Activated CD8-positive, alpha-beta T cell treated with anti-CD3 and anti-CD28 coated beads for 36 hours (primary cell): ENCODE measurements around the gene ANKRD55. TPM values are rescaled to one million over a fixed set of nuclear protein-coding genes. Genes with fewer than 3 reads are reported as not detected.

Source experiments
- ATAC-seq: fragments of 200-7000 bp; cut with Tn5 transposase; one replicate; pipeline ENCODE4 v1.10.0; 2021; ENCODE audit warnings: mild to moderate bottlenecking, moderate library complexity
- CTCF ChIA-PET: fragments of 350-600 bp; sonication (Branson Sonifier 250); formaldehyde crosslinking; loops from one replicate; lab custom pipeline; 2021; ENCODE audit warnings: antibody characterized with exemption; lab: Charles Lee
- POLR2A ChIA-PET: fragments of 350-600 bp; sonication (Branson Sonifier 250); formaldehyde crosslinking; loops from one replicate; lab custom pipeline; 2021; ENCODE audit warnings: antibody characterized with exemption; lab: Charles Lee
- DNase-seq: peaks from one replicate; pipeline ENCODE4 v3.0.0-alpha.2; 2020
- H3K27ac Mint-ChIP-seq: one replicate; pipeline ENCODE4 v1.8.0; 2021; ENCODE audit warnings: mild to moderate bottlenecking, mixed read lengths
- H3K27me3 Mint-ChIP-seq: one replicate; pipeline ENCODE4 v1.8.0; 2021; ENCODE audit warnings: mixed read lengths
- H3K36me3 Mint-ChIP-seq: one replicate; pipeline ENCODE4 v1.8.0; 2021; ENCODE audit warnings: low read depth, mixed read lengths
- H3K4me1 Mint-ChIP-seq: one replicate; pipeline ENCODE4 v1.8.0; 2021; ENCODE audit warnings: low read depth, mixed read lengths
- H3K4me3 Mint-ChIP-seq: one replicate; pipeline ENCODE4 v1.8.0; 2021; ENCODE audit warnings: mild to moderate bottlenecking, moderate library complexity, mixed read lengths
- H3K9me3 Mint-ChIP-seq: one replicate; pipeline ENCODE4 v1.8.0; 2021; ENCODE audit warnings: mixed read lengths
- intact Hi-C: fragments of 100-400 bp; cut with micrococcal nuclease; formaldehyde crosslinking; loops from one replicate; pipeline ENCODE4 v1.10.0; 2022
- total RNA-seq, 2 experiments: library from RNA; stranded (reverse); gene quantifications; one replicate each; pipeline ENCODE4 v1.2.3, GENCODE V29; 2021
- TF ChIP-seq, protein P1 (sequence below): fragments of 200-600 bp; IDR thresholded peaks from one replicate; pipeline ENCODE4 v1.8.0; 2022; ENCODE audit warnings: antibody characterized with exemption, mild to moderate bottlenecking

Gene ANKRD55
- total RNA-seq, 2 experiments from 2014 or later: not detected

DNA sequence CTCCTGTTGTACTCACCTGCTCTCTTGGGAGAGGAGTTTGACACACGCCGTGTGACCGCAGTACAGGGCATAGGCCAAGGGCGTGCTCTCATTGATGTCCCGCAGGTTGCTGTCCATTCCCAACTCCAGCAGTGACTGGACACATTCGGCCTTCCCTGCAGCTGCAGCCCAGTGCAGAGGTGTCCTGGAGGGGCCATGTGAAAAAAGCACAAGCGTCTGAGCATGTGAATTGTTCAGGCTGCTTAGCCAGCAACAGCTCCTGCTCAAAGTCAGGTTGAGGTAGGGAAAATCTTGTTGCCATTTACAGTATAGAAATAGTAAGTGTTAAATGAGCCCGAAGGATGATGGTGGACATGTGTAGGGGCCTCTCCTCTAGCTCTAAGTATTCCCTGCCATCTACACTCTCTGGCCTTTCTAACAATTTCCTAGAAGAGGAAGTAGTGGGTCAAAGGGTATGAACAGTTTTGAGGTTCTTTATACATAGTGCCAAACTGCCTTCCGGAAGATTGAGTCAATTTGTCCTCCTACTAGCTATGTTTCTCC is 116.5 kb downstream of the ANKRD55 start:
- H3K27ac Mint-ChIP-seq: no peak overlapping the region
- DNase-seq (no peak), ATAC-seq (no peak)
- TF ChIP-seq, protein P1, sequence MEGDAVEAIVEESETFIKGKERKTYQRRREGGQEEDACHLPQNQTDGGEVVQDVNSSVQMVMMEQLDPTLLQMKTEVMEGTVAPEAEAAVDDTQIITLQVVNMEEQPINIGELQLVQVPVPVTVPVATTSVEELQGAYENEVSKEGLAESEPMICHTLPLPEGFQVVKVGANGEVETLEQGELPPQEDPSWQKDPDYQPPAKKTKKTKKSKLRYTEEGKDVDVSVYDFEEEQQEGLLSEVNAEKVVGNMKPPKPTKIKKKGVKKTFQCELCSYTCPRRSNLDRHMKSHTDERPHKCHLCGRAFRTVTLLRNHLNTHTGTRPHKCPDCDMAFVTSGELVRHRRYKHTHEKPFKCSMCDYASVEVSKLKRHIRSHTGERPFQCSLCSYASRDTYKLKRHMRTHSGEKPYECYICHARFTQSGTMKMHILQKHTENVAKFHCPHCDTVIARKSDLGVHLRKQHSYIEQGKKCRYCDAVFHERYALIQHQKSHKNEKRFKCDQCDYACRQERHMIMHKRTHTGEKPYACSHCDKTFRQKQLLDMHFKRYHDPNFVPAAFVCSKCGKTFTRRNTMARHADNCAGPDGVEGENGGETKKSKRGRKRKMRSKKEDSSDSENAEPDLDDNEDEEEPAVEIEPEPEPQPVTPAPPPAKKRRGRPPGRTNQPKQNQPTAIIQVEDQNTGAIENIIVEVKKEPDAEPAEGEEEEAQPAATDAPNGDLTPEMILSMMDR: no peak
- ChIA-PET POLR2A (no interaction called here), CTCF (no interaction called here)
- H3K27me3 Mint-ChIP-seq: no peaks in the 10 kb centered on the region
- H3K9me3 Mint-ChIP-seq: no peaks in the 10 kb centered on the region
- peaks cover 5% of the 10 kb centered on the region for H3K4me1 Mint-ChIP-seq
- intact Hi-C loops: no loop called here
- no peak overlapping the region for H3K4me3 Mint-ChIP-seq
- no peaks in the 10 kb centered on the region for H3K36me3 Mint-ChIP-seq

DNA sequence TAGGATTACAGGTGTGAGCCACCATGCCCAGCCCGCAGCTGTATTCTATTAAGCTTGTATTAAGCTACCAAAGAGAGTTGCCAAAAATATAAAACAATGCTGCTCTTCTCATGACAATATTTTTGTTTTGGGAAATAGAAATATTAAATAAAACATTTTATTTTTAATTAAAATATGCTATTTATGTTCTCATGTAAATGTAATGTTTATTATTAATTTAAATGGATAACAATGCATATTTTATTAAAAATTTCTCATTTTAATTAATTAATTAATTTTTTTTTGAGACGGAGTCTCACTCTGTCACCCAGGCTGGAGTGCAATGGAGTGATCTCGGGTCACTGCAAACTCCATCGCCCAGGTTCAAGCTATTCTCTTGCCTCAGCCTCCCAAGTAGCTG is 117.5 kb downstream of the ANKRD55 start:
- no peaks in the 10 kb centered on the region for H3K36me3 Mint-ChIP-seq
- no peak overlapping the region for H3K4me3 Mint-ChIP-seq
- H3K27me3 Mint-ChIP-seq: no peaks in the 10 kb centered on the region
- DNase-seq: no peak
- intact Hi-C loops: no loop called here
- ChIA-PET CTCF (no interaction called here), POLR2A (no interaction called here)
- TF ChIP-seq, protein P1: no peak
- peaks cover 5% of the 10 kb centered on the region for H3K4me1 Mint-ChIP-seq
- no peak overlapping the region for H3K27ac Mint-ChIP-seq
- no peaks in the 10 kb centered on the region for H3K9me3 Mint-ChIP-seq
- ATAC-seq: no peak

DNA sequence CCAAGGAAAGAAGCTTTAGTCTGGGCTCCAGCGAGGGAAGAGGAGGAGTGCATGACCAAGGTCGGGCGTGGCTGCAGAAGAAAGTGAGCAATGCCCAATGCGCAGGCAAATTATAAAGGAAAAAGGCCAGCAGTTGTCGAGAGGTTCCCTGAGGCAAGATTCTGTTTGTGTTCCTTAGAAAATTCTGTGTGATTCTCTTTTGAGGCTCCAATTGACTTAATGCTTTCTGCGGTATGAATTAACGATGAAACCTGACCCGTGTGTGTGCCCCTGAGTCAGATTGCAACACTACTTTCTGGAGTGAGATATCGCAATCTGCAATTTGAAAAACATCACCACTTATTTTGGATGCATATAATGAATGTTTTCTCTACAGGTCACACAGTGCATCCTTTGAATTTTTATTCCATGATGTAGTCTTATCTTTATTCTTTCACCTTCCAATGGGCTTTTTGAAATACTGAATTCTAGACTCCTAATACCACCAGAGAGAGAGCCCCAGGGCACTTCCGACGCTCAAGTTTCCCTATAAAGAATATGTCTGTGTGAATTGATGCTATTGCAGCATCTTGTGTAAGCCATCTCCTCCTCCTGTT is 120.5 kb downstream of the ANKRD55 start:
- intact Hi-C loops: no loop called here
- ATAC-seq (no peak), DNase-seq (no peak)
- TF ChIP-seq, protein P1: no peak
- Mint-ChIP-seq H3K36me3 (no peaks in the 10 kb centered on the region), H3K27me3 (no peaks in the 10 kb centered on the region), H3K4me3 (no peak overlapping the region), H3K27ac (no peak overlapping the region), H3K9me3 (no peaks in the 10 kb centered on the region), H3K4me1 (peaks cover 6% of the 10 kb centered on the region)
- ChIA-PET POLR2A (no interaction called here), CTCF (no interaction called here)

DNA sequence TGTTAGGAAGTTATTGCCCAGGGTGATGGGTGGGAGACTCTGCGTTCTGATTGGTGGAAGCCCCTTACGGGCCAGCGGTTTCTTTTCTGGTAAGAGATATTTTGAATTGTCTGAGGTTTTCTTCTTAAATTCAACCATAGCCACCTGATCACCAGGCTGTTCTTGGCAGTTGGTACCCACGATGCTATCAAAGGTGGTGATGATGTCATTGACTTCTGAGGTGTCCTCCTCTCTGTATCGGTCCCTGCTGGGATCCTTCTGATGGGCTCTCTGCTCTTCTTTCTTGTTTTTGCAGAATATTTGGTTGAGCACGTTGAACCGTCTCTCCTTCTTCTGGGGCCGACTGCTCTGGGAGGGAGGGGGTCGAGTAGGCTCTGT is 121.7 kb downstream of the ANKRD55 start:
- Mint-ChIP-seq H3K9me3 (no peaks in the 10 kb centered on the region), H3K4me3 (no peak overlapping the region), H3K4me1 (peaks cover 8% of the 10 kb centered on the region), H3K36me3 (no peaks in the 10 kb centered on the region), H3K27ac (no peak overlapping the region), H3K27me3 (no peaks in the 10 kb centered on the region)
- CTCF ChIA-PET: no interaction called here
- TF ChIP-seq, protein P1: no peak
- intact Hi-C loops: no loop called here
- POLR2A ChIA-PET: no interaction called here
- no peak for DNase-seq
- ATAC-seq: no peak

DNA sequence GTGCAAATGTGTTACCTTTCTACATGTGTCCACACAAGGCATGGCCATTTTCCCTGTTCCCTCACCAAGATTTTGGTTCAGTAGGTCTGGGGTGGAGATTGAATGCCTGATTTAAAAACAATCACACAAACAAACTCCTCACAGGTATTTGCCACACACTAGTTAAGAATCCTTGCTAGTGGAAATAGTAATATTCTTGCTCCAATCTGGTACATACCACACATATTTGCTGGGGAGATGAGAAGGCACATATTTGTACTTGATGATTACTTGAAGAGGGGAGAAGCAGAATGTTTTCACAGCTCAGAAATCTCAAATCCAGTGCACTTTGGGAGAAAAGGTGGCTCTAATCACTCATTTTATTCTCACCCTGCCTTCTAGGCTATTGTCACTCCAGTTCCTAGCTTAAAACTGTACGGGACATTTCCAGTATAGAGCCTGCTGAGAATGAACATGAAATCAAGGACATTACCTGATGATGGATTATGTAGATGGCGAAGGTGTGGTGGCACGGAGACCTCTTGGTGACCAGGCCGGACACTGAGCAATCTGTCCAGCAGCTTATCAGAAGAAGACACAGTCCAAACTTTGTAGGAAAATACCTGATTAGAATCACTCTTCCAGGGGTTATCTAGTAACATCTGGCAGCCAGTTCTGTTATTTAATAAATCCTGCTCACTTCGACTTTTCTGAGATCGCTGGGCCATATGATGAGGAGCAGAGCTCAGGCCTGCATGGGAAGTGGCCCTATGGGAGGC is 122.3 kb downstream of the ANKRD55 start:
- TF ChIP-seq, protein P1: no peak
- POLR2A ChIA-PET: interaction anchor here (0.6 kb wide), 1 partner anchor 310 kb away, joined by 4 read pairs; no protein-coding TSS in a partner anchor
- no peaks in the 10 kb centered on the region for H3K36me3 Mint-ChIP-seq
- no peak for DNase-seq
- no peak for ATAC-seq
- no peak overlapping the region for H3K27ac Mint-ChIP-seq
- CTCF ChIA-PET: interaction anchor here (2.0 kb wide), 1 partner anchor 16 kb away, joined by 4 read pairs; no protein-coding TSS in a partner anchor
- peaks cover 12% of the 10 kb centered on the region for H3K4me1 Mint-ChIP-seq
- no peaks in the 10 kb centered on the region for H3K9me3 Mint-ChIP-seq
- H3K27me3 Mint-ChIP-seq: no peaks in the 10 kb centered on the region
- H3K4me3 Mint-ChIP-seq: no peak overlapping the region
- intact Hi-C loops: no loop called here
